Measurements from ENCODE around the gene PLA2G4E.

- no peak for TF ChIP-seq ESRRG (CRISPR knock-in tag; IDR thresholded peaks at IDR 0.05)
- no peak for TF ChIP-seq ZFP3 (CRISPR knock-in tag; IDR thresholded peaks at IDR 0.05)
- TF ChIP-seq TCF4 (CRISPR knock-in tag; IDR thresholded peaks at IDR 0.05; ENCODE audit: borderline replicate concordance) = no peak
- TF ChIP-seq, protein P1, sequence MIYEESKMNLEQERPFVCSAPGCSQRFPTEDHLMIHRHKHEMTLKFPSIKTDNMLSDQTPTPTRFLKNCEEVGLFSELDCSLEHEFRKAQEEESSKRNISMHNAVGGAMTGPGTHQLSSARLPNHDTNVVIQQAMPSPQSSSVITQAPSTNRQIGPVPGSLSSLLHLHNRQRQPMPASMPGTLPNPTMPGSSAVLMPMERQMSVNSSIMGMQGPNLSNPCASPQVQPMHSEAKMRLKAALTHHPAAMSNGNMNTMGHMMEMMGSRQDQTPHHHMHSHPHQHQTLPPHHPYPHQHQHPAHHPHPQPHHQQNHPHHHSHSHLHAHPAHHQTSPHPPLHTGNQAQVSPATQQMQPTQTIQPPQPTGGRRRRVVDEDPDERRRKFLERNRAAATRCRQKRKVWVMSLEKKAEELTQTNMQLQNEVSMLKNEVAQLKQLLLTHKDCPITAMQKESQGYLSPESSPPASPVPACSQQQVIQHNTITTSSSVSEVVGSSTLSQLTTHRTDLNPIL (CRISPR knock-in tag; IDR thresholded peaks at IDR 0.05; ENCODE audit: low read depth) = no peak
- no peak for TF ChIP-seq OSR1 (CRISPR knock-in tag; IDR thresholded peaks at IDR 0.05)
- no peak for TF ChIP-seq ZNF70 (CRISPR knock-in tag; IDR thresholded peaks at IDR 0.05)
Measured at GRCh38 chr15:42027521-42027920, 6.7 kb upstream of the PLA2G4E start.
